ENCODE data around the gene GRIA1. TPM values are rescaled to one million over a fixed set of nuclear protein-coding genes. Genes with fewer than 3 reads are reported as not detected.

GRIA1 gene
- total RNA-seq, 3 donors from 2014 or later, result 0.33 to 0.88 TPM; not detected in 1

- intact Hi-C loops (cut with DNase I; ENCODE audit: low total_unique reads), result no loop called here
- Histone ChIP-seq H3K27ac (no peak overlapping the region), H3K36me3 (no peaks in the 10 kb centered on the region), H3K4me1 (no peaks in the 10 kb centered on the region), H3K9me3 (no peaks in the 10 kb centered on the region), H3K4me3 (no peak overlapping the region), H3K27me3 (no peaks in the 10 kb centered on the region)
- no peak for DNase-seq (ENCODE audit: low spot score in 2 of 2)
- TF ChIP-seq POLR2AphosphoS5 (IDR thresholded peaks at IDR 0.05), result no peak
- TF ChIP-seq POLR2A (IDR thresholded peaks at IDR 0.05), result no peak
- TF ChIP-seq CTCF (IDR thresholded peaks at IDR 0.05), result no peak
Measured at GRCh38 chr5:153617190-153617589, 126.7 kb downstream of the GRIA1 start.

- intact Hi-C loops (cut with DNase I; ENCODE audit: low total_unique reads), result no loop called here
- Histone ChIP-seq H3K36me3 (no peaks in the 10 kb centered on the region), H3K9me3 (no peaks in the 10 kb centered on the region), H3K4me3 (no peak overlapping the region), H3K27me3 (no peaks in the 10 kb centered on the region), H3K4me1 (no peaks in the 10 kb centered on the region), H3K27ac (no peak overlapping the region)
- TF ChIP-seq CTCF (IDR thresholded peaks at IDR 0.05) (no peak), POLR2AphosphoS5 (IDR thresholded peaks at IDR 0.05) (no peak), POLR2A (IDR thresholded peaks at IDR 0.05) (no peak)
- DNase-seq (ENCODE audit: low spot score in 2 of 2), result no peak
Measured at GRCh38 chr5:153618307-153618706, 127.8 kb downstream of the GRIA1 start.

- intact Hi-C loops (cut with DNase I; ENCODE audit: low total_unique reads), result no loop called here
- Histone ChIP-seq H3K27me3 (no peaks in the 10 kb centered on the region), H3K4me1 (no peaks in the 10 kb centered on the region), H3K36me3 (no peaks in the 10 kb centered on the region), H3K4me3 (no peak overlapping the region), H3K27ac (no peak overlapping the region), H3K9me3 (no peaks in the 10 kb centered on the region)
- no peak for DNase-seq (ENCODE audit: low spot score in 2 of 2)
- TF ChIP-seq POLR2A (IDR thresholded peaks at IDR 0.05) (no peak), POLR2AphosphoS5 (IDR thresholded peaks at IDR 0.05) (no peak), CTCF (IDR thresholded peaks at IDR 0.05) (no peak)
Measured at GRCh38 chr5:153618867-153619266, 128.4 kb downstream of the GRIA1 start.

GRCh38 chr5:153619771-153620170 lies 129.3 kb downstream of the GRIA1 start:
- Histone ChIP-seq H3K36me3 (no peaks in the 10 kb centered on the region), H3K27me3 (no peaks in the 10 kb centered on the region), H3K27ac (no peak overlapping the region), H3K9me3 (no peaks in the 10 kb centered on the region), H3K4me3 (no peak overlapping the region), H3K4me1 (no peaks in the 10 kb centered on the region)
- intact Hi-C loops (cut with DNase I; ENCODE audit: low total_unique reads), result no loop called here
- TF ChIP-seq CTCF (IDR thresholded peaks at IDR 0.05) (no peak), POLR2AphosphoS5 (IDR thresholded peaks at IDR 0.05) (no peak), POLR2A (IDR thresholded peaks at IDR 0.05) (no peak)
- no peak for DNase-seq (ENCODE audit: low spot score in 2 of 2)

GRCh38 chr5:153623124-153623523 lies 132.7 kb downstream of the GRIA1 start:
- DNase-seq (ENCODE audit: low spot score in 2 of 2), result no peak
- H3K9me3 ChIP-seq, result no peaks in the 10 kb centered on the region
- TF ChIP-seq POLR2A (IDR thresholded peaks at IDR 0.05) (no peak), CTCF (IDR thresholded peaks at IDR 0.05) (no peak), POLR2AphosphoS5 (IDR thresholded peaks at IDR 0.05) (no peak)
- no peaks in the 10 kb centered on the region for H3K4me1 ChIP-seq
- intact Hi-C loops (cut with DNase I; ENCODE audit: low total_unique reads), result no loop called here
- no peak overlapping the region for H3K27ac ChIP-seq
- no peaks in the 10 kb centered on the region for H3K27me3 ChIP-seq
- H3K4me3 ChIP-seq, result no peak overlapping the region
- no peaks in the 10 kb centered on the region for H3K36me3 ChIP-seq

All from breast epithelium (tissue), 4 donors.